HCT116 (cell line): ENCODE data around the gene TMEM123. TPM values are rescaled to one million over a fixed set of nuclear protein-coding genes. Genes with fewer than 3 reads are reported as not detected.

ENCODE experiments used
- ATAC-seq: fragments of 200-7000 bp; cut with Tn5 transposase; 2 replicates; pipeline ENCODE4 v1.9.1; 2020; ENCODE audit warnings: mild to moderate bottlenecking, moderate library complexity
- BruUV-seq: library from RNA; stranded (reverse); fragments of 400-500 nt; replicated peaks from 2 replicates; lab custom pipeline; 2021; lab: Mats Ljungman, UMichigan
- CTCF ChIA-PET: fragments of 300-600 bp; sonication (Branson Sonifier 250); formaldehyde crosslinking; loops from one replicate; lab custom pipeline; 2021; ENCODE audit warnings: antibody characterized with exemption; lab: Charles Lee
- POLR2A ChIA-PET: fragments of 300-600, 350-600 bp; sonication (Branson Sonifier 250); formaldehyde crosslinking; loops from one replicate; lab custom pipeline; 2021; ENCODE audit warnings: antibody characterized with exemption; lab: Charles Lee
- RAD21 ChIA-PET, 2 experiments: fragments of 300-600 bp; sonication (Branson Sonifier 250); formaldehyde crosslinking; loops; one replicate each; lab custom pipeline; 2023; ENCODE audit warnings: low total read pairs in 2 of 2; ENCODE audit not compliant: uncharacterized antibody in 2 of 2, unreplicated experiment in 2 of 2, low non-redundant PET in 1 of 2; lab: Charles Lee
- DNase-seq: peaks from one replicate; pipeline ENCODE4 v3.0.0-alpha.2; 2010; ENCODE audit warnings: low read depth, low spot score
- H2AFZ ChIP-seq: fragments of 200-600 bp; shearing (Covaris generic), sonication (generic); 2 replicates; pipeline ENCODE4 v1.6.1; 2017; ENCODE audit warnings: low read depth, mixed run types, mixed read lengths, antibody characterized with exemption, low read length; ENCODE audit not compliant: poor library complexity, severe bottlenecking
- H3K27ac ChIP-seq: 2 replicates; pipeline ENCODE4 v1.5.1; 2012; ENCODE audit warnings: low read depth, low read length
- H3K27me3 ChIP-seq: fragments of 200-600 bp; sonication (generic); 2 replicates; pipeline ENCODE4 v1.6.1; 2016; ENCODE audit warnings: mixed run types, low read length, mixed read lengths; ENCODE audit not compliant: insufficient read depth
- H3K36me3 ChIP-seq, 2 experiments: fragments of 200-500 bp in 1 of 2; fragments of 200-600 bp in 1 of 2; sonication (Bioruptor generic) in 1 of 2; sonication (generic) in 1 of 2; 2 replicates each; pipeline versions ENCODE4 v1.5.1 to v1.6.1; 2014 to 2016; ENCODE audit warnings: low read length in 2 of 2, inconsistent platforms in 1 of 2, mixed read lengths in 1 of 2, mixed run types in 1 of 2; ENCODE audit not compliant: insufficient read depth in 2 of 2, control insufficient read depth in 1 of 2
- H3K4me1 ChIP-seq, 2 experiments: fragments of 200-600 bp in 1 of 2; sonication (generic) in 1 of 2; 2 replicates each; pipeline versions ENCODE4 v1.5.1 to v1.6.1; 2012 to 2017; ENCODE audit warnings: low read length in 2 of 2, inconsistent platforms in 1 of 2, mild to moderate bottlenecking in 1 of 2, mixed read lengths in 1 of 2, mixed run types in 1 of 2, moderate library complexity in 1 of 2; ENCODE audit not compliant: insufficient read depth in 2 of 2, control insufficient read depth in 1 of 2
- H3K4me2 ChIP-seq: fragments of 200-600 bp; sonication (generic); 2 replicates; pipeline ENCODE4 v1.6.1; 2017; ENCODE audit warnings: mixed run types, low read length, mixed read lengths
- H3K4me3 ChIP-seq, 2 experiments: fragments of 200-600 bp in 1 of 2; sonication (generic) in 1 of 2; replicated peaks in 1 of 2; 2 replicates each; pipeline ENCODE4 v1.5.1; 2011 to 2016; ENCODE audit warnings: low read length in 2 of 2, control low read depth in 1 of 2, low read depth in 1 of 2, mild to moderate bottlenecking in 1 of 2, mixed read lengths in 1 of 2, mixed run types in 1 of 2
- H3K79me2 ChIP-seq: fragments of 200-600 bp; sonication (generic); 2 replicates; pipeline ENCODE4 v1.6.1; 2017; ENCODE audit warnings: mild to moderate bottlenecking, mixed run types, low read length, moderate library complexity, mixed read lengths; ENCODE audit not compliant: insufficient read depth
- H3K9ac ChIP-seq: fragments of 200-600 bp; sonication (generic); 2 replicates; pipeline ENCODE4 v1.6.1; 2016; ENCODE audit warnings: low read length, mixed read lengths
- H3K9me2 ChIP-seq: fragments of 200-600 bp; sonication (generic), shearing (Covaris generic); 2 replicates; pipeline ENCODE4 v1.6.1; 2017; ENCODE audit warnings: mixed run types, mild to moderate bottlenecking, moderate library complexity; ENCODE audit not compliant: insufficient read depth
- H3K9me3 ChIP-seq, 2 experiments: fragments of 200-500 bp in 1 of 2; fragments of 200-600 bp in 1 of 2; sonication (Bioruptor generic) in 1 of 2; sonication (generic) in 1 of 2; 2 replicates each; pipeline ENCODE4 v1.6.1; 2014 to 2017; ENCODE audit warnings: low read length in 2 of 2, mixed read lengths in 2 of 2, inconsistent platforms in 1 of 2, low read depth in 1 of 2, mild to moderate bottlenecking in 1 of 2, mixed run types in 1 of 2, moderate library complexity in 1 of 2; ENCODE audit not compliant: control insufficient read depth in 1 of 2, insufficient read depth in 1 of 2
- H4K20me1 ChIP-seq: fragments of 200-600 bp; sonication (generic), shearing (Covaris generic); 2 replicates; pipeline ENCODE4 v1.6.1; 2017; ENCODE audit warnings: mixed run types, mild to moderate bottlenecking, moderate library complexity; ENCODE audit not compliant: insufficient read depth
- CTCF ChIP-seq, 3 experiments: fragments of 200-600 bp in 1 of 3; sonication (generic) in 1 of 3; IDR thresholded peaks in 2 of 3; conservative IDR thresholded peaks in 1 of 3; 2 replicates each; pipeline ENCODE4 v1.5.1; 2012 to 2017; ENCODE audit warnings: low read depth in 2 of 3, low read length in 2 of 3, antibody characterized with exemption in 1 of 3, borderline replicate concordance in 1 of 3, control low read depth in 1 of 3, mild to moderate bottlenecking in 1 of 3, mixed read lengths in 1 of 3, mixed run types in 1 of 3, moderate library complexity in 1 of 3; ENCODE audit not compliant: insufficient read depth in 1 of 3
- SRF ChIP-seq: IDR thresholded peaks from 2 replicates; pipeline ENCODE4 v1.6.1; 2012; ENCODE audit warnings: low read depth
- ZFX ChIP-seq: fragments of 450-650 bp; IDR thresholded peaks from 2 replicates; pipeline ENCODE4 v1.6.1; 2017
- intact Hi-C: fragments of 100-400 bp; cut with micrococcal nuclease; formaldehyde crosslinking; loops from 2 replicates; pipeline ENCODE4 v1.10.0; 2022
- total RNA-seq: library from RNA; stranded (reverse); gene quantifications from one replicate; pipeline ENCODE4 v1.2.1, GENCODE V29; 2021; ENCODE audit not compliant: unreplicated experiment

TMEM123 gene
- total RNA-seq, 1 experiment from 2014 or later: 217 TPM

- TF ChIP-seq ZFX: no peak
Measured at GRCh38 chr11:102398297-102398696, 54.3 kb downstream of the TMEM123 start (continued).

- Histone ChIP-seq H3K9ac (no peak overlapping the region), H3K27ac (no peak overlapping the region), H3K79me2 (peaks cover 12% of the 10 kb centered on the region; the same call in 1 of the 2 replicates), H3K4me2 (no peak overlapping the region), H3K4me3 (no peak overlapping the region), H3K27me3 (no peaks in the 10 kb centered on the region), H4K20me1 (no peaks in the 10 kb centered on the region)
- DNase-seq (no peak), ATAC-seq (no peak)
- POLR2A ChIA-PET: no interaction called here
- RAD21 ChIA-PET: no interaction called here
- CTCF ChIA-PET: interaction anchor here (1.0 to 1.4 kb wide), 2 partner anchors 10 to 216 kb away, joined by 3 read pairs; no protein-coding TSS in a partner anchor
- no peak for TF ChIP-seq CTCF (IDR thresholded peaks at IDR 0.05 in 2 of 3, conservative IDR thresholded peaks at IDR 0.05 in 1 of 3; ENCODE audit: borderline replicate concordance in 1 of 3, insufficient read depth in 1 of 3, low read depth in 2 of 3, low read length in 2 of 3)
- no peak for TF ChIP-seq SRF
- TF ChIP-seq, all 23 proteins: peak for 0
- no TSS peak for BruUV-seq
- Histone ChIP-seq H2AFZ (no peak overlapping the region), H3K4me1 (no peaks in the 10 kb centered on the region), H3K9me3 (no peaks in the 10 kb centered on the region), H3K36me3 (peaks cover 29 to 34% of the 10 kb centered on the region in 2 experiments; a peak in 3 of 4 replicates), H3K9me2 (no peaks in the 10 kb centered on the region)
- intact Hi-C loops: no loop called here
Measured at GRCh38 chr11:102396708-102397563, 55.6 kb downstream of the TMEM123 start.
